A172 (cell line): Measurements from ENCODE around the gene PFKFB2. TPM values are rescaled to one million over a fixed set of nuclear protein-coding genes. Genes with fewer than 3 reads are reported as not detected.

Experiments
- DNase-seq: peaks from one replicate; pipeline ENCODE4 v3.0.0-alpha.2; 2015; ENCODE audit warnings: low spot score
- total RNA-seq: library from RNA; depleted of rRNA; stranded (reverse); fragments of >200 nt; shearing (Covaris generic); gene quantifications from 2 replicates; pipeline ENCODE4 v1.2.3, GENCODE V29; 2014; rRNA removed

Gene PFKFB2
- total RNA-seq, result 15.6 and 17.4 TPM in 2 replicates

DNA sequence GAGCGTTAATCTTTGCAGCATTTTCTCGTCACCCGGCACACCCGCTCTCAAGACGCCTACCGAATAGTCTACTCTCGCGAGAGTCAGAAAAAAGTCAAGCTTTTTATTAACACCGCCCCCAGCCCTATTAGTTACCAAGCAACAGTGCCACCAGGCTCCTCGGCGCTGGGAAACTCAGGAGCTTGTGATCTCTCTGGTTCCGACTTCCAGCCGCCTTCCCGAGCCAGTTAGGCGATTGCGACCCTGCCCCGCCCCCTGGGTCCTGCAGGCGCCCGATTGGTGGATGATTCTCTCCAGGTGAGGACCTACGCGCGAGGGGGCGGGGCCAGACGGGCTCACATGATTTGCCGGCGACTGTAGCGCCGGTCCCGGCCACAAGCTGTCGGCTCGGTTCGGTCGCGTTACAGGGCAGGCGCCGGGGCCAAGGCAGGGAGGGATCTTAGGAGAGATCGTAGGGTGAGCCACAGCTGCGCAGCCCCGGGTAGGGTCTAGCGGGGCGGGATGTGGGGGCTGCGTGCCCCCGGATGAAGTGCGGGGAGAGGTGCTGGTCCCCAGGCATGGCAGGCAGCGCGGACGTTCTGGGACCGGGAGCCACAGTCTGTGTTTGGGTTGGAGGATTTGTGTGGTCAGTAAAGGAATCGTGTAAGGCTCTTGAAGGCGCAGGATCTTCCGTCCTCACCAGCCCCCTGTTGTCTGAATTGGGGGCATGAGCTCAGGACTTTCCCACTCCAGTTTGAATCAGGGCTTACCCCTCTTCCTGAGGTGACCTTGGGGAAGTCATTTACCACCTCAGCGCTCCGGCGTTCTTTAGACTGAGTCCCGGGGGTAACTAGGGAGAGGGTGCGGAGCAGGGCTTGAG, at the start of gene PFKFB2:
TSS of gene PFKFB2 (plus strand) at position 365 of the 859 bp plus-strand sequence. CDS start 1,443 bp downstream, outside the sequence.
- peak; percentile 98 for DNase-seq

DNA sequence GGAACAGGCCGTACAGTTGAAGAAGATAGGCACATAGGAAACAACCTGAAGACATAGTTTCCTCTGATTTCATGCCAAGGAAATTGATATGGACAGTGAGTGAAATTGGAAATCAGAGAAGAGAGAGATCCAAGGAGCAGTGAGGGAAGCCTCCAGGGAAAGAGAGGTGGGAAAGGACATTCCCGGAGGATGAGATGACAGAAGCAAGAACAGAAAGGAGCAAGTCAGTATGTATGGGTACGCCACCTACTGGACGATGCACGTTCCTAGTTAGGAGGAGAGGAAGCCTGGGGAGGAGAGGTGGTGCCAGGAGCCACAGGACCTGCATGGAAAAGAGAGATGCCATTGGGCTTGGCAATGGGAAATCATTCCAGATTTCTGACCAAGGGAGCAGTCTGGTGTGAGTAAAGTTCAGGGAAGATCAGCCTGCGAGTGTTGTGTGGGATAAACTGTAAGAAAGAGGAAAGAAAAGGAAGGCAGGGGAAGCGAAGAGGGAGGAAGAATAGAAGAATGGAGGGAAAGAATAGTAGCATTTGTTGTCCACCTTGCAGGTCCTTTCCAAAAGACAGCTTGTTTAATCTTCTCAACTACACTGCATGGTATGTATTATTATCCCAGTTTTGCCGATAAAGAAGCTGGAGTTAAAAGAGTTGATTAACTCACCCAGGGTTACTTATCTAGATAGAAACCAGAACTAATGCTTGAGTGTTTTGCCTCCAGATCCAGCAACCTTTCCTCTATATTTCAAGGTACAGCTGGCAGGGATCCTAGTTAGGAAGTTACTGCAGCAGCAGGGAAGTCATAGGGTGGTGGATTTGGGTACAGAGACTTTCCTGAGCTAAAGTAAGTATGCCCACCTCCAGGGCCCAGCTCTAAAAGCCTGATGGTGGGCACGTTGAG, 47.9 kb upstream of the PFKFB2 start:
- peak; percentile 89 for DNase-seq

DNA sequence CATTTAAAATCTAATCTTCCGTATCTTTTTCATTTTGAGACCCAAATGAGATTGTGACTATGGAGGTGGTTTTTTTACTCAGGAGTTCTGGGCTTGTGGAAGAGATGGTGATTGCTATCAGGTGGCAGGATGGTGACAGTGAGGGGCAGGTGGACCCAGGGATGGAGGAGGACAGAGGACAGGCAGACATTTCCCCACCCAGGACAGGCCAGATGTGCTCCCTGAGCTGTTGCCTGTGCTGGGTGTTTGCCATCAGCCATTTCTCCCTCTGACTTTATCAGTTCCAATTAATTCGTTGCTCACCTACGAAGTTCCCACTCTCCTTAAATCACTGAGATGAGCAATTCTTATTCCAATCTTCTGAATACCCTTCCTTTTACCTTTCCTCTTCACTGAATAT, 47.0 kb upstream of the PFKFB2 start:
- no peak for DNase-seq

DNA sequence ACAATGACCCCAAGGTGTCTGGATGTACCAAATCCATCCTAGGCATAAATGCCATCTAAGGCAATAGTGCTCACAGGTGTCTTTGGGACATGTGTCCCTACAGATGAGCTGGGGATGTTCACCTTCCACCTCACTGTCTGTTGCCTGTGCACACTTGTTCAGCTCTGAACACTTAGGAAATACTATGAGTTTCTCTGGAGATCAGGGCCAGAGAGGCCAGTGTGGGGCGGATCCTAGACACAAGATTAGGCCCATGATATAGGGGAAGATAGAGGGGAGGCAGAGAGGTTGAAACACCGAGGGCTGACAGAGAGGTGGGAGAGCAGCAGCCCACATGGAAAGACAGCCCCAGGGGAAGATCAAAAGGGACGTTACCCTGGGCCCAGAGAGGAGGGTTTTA, 46.2 kb upstream of the PFKFB2 start:
- DNase-seq, result no peak

DNA sequence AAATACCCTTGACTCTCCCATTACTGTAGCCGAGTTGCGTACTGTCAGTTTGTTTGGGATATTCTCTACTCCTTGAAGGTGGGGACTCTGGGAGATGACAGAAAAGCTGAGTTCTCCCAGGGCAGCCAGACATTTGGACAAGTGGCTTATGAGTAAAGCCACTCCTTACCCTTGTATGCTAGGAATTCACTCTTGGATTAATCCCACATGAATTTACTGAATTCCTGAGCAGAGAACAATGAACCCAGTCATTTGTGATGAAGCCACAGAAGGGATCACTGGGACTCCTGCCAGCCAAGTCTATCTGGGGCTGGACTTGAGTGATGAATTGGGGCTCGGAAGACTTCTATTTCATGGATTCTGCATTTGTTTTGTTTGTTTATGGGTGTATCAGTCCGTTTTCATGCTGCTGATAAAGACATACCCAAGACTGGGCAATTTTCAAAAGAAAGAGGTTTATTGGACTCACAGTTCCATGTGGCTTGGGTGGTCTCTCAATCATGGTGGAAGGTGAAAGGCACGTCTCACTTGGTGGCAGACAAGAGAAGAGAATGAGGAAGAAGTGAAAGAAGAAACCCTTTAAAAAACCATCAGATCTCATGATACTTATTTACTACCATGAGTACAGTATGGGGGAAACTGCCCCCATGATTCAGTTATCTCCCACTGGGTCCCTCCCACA, 45.6 kb upstream of the PFKFB2 start:
- DNase-seq, result peak; percentile 99

DNA sequence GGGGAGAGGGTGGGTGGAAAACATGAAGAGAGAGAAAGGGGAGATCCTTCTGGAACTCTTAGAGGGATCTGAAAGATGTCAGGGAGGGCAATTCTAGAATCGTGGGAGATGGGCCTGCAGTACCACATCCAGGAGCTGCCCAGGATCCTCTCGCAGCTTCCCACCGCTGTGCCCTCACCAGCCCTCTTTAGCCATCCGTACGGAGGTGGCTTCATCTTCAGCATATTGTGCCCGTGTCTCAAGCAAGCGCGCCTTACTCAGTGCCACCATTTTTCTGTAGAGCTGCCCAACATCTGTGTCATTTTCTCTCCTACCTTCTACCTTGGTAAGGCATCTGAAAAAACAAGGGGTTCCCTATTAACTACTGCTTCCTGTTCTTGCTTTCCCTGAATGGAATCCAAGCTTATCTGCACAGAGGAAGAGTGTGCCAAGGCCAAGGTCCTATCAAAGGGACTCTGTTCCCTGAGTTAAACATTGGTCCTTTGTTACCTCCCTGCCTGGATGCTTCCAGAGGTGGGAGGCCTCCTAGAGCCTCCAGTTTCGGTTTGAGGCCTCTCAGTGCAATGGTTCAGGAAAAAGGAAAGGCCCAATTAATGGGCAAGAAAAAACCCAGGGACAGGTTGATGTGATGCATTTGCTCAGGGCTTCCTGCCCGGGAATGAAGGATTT, 43.8 kb upstream of the PFKFB2 start:
- DNase-seq, result no peak

DNA sequence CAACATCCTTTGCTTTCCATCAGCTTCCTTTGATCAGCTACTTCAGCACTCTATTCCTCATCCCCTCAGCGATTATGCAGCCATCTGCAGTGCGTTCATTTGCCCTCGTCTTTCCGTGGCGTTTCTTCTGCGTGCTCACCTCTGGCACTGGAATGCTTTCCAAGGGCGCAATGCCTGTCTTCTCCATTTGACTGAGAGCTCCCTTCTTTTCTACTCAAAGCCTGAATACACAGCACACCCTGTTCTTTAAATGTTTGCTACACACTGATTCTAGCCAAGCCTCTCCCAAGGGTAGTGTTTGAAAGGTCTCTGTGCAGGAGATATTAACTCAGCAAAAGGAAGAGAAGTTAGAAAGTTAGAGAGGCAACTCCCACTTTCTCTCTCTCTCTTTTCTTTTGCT, 43.1 kb upstream of the PFKFB2 start:
- DNase-seq, result no peak

DNA sequence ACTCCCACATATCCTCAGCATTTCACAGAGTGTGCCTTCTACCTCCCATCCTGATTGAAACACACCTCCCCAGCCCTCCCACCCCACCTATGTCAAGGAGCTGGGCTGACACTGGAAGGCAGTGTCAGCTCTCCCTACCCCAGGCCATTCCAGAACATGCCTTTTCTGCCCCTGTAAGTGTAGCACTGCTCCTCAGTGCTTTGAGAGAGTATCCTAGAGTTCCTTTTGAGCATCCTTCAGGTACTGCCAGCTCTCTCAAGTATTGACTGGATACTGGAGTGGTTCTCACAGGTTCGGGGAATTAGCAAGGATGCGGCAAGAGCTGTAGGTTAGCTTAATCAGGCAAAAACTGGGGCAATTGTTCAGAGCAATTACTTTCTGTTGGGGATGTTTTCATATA, 42.3 kb upstream of the PFKFB2 start:
- DNase-seq, result no peak

DNA sequence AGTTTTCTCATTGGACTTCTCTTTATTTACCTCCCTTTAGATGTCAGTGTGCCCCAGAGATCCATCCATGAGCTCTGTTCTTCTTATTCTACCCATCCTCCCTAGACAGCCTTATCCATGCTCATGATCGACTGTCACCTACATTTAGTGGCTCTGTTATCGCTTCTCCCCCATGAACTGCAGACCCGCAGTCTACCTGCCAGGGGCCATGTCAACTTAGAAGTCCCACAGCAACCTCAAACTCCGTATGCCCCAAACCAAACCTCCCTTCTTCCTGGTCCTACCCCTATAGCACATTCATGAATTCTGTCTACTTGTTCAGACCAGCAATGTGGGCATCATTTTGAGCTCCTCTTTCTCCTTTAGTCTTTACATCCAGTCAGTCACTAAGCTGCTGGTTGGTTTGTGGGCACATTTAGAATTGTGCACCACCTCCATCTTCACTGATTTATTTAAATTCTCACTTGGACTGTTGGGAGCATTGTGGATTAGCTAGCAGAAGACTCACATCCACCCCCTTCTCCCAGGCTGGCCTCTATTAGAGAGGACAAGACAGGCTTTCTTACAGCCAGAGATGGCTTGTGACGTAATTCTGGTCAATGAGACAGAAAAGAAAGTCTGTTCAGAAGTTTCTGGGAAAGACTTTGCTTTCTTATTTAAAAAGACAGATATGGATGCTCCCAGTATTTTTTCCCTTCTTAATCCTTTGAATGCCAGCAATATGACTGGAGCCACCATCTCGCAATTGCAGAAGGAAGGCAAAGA, 39.6 kb upstream of the PFKFB2 start:
- no peak for DNase-seq

DNA sequence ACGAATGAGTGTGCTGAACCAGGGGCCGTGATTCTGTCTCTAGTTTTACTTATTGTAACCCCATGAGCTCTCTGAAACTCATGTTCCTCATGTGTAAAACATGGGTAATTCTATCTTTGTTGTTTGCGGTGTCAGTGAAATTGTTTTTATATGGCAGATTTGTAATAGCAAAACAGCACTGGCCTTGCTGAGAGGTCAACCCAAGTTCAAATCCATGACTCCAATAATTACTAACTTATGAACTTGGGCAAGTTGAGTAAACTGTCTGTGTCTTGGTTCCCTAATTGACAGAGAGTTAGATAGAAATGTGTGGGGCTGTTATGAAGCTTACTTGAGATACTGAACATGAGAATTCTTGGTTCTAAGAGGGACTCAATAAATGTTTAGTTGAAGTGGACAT, 38.3 kb upstream of the PFKFB2 start:
- no peak for DNase-seq

DNA sequence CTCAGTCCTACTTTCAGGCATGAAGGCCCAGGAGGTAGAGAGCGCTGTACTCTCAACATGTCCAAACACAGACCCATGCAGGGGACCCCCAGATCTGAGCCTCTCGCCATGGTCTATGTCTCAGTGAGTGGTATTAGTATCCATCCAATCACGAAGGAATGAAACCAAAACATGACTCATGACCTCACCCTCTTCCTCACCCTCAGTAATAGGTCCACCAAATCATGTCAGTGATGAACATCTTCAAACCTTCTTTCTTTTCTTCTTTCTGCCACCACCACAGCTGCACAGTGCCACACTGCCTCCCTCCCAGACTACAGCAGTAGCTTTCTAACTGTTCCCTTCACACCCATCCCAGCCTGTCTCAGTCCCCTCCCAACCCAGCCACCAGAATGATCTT, 37.3 kb upstream of the PFKFB2 start:
- no peak for DNase-seq

DNA sequence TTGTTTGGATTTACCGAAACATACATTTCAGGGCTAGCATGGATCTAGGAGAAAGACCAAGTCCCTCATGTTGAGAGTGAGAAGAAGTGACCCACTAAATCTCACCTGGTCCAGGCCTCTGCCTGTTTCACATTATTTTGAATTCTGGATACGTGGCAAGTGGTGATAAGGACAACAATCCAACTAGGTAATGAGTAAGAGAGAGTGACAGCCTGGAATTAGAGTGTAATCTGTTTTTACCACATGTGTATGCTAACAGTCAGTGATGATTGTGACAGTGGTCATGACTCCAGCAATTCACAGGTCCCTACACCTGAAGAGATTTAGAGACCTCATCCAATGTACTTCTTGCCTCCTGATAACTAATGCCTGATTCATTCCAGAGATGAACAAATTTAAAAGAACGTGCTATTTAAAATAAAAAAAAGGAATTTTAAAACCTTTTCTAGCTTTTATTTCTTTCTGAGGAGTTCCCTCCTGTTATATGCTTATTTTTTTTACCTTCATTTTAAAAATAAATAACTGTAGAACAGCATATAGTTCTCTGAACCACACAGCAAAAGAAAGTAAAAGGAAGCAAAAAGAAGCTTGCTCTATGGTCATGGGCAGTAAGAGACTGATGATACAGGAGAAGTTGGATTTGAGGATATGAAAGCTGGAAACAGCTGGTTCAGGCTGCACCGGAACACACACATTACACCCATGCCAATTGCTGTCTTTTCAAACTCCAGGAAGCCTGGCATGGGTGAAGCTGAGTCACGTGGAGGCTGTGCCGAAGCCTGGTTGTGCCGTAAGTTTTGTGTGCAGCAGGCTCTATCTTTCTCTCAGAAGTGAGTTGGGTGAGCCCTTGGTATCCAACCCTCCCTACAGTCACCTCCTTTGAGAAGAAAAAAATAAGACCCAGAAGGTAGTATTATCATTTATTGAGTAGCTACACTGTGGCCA, 35.2 kb upstream of the PFKFB2 start:
- DNase-seq, result no peak

DNA sequence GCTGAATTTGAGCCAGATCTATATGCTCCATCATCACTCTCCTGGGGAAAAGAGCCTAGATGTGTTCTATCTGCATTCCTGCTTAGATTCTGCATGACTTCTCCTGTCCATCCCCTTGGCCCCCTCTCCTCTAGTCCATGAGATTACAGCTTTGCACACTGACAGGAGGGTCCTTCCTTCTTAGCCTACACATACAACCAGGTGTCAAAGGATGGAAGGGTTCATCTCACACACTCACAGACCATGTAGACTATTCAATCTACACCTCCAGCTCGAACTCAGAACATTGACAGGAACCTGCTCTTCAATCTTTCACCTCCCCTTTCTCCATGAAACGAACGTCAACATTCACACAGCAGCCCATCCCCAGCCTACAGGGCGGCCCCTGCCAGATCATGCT, 34.4 kb upstream of the PFKFB2 start:
- DNase-seq, result no peak

DNA sequence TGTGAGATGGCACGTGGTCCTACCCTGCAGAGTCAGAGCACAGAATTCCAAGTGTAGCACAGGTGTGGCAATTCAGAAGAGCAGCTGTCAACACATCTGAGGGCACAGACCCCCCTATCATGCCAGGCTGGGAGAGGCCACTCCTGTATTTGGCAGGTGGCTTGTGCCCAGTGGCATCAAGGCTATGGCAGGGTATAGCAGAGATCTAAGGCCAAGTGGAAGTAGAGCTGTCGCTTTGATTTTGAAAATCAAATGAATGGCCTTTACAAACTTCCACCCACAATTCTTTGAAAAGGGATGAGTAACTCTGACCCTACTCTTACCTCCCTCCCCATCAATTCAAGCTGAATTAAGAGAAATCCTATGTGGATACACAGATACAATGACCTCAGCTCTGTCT, 33.9 kb upstream of the PFKFB2 start:
- no peak for DNase-seq

DNA sequence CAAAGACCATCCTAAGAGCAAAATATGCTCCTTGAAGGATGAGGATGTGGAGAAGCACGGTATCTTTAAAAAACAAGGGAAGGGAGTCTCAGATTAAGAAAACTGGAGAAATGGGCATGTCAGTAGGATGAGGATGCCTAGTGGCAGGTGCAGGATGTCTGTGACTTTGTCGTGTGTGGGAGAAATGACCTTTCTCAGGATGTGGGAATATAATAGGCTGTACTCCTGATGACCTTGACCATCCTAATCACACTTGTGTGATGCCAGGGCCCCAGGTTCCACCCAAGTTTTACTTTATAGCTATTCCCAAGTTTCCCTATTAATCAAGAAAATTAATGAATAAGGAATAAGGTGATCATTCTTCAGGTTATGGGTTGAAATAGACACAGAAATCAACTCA, 33.4 kb upstream of the PFKFB2 start:
- DNase-seq, result no peak

DNA sequence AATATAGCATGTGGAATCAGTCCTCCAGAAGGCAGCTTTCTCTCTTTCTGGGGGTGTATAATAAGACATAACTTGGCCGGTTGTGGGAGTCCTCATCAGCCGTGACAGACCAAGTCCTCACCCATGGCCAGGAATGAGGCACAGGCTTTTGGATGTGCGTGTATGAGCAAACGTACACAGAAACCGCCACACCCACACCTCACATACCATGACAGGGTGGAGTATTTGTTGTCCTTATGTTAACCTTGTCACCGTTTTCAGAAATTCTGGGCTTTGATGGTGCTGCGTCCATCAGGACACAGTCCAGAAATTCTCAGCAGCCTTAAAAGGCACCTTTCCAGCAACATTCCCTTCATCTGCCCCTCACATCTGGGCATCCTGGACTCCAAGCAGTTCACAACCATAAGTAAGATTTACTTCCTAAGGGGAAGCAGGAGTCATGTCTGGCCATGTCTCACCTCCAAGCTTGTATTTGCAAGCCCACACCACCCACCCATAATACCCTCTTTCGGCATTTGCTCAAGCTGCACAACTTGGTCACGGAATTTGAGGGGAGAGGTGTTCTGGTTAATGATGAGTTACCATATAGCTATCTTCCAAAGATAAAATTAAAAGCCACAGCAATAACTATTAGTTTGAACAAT, 32.9 kb upstream of the PFKFB2 start:
- no peak for DNase-seq

DNA sequence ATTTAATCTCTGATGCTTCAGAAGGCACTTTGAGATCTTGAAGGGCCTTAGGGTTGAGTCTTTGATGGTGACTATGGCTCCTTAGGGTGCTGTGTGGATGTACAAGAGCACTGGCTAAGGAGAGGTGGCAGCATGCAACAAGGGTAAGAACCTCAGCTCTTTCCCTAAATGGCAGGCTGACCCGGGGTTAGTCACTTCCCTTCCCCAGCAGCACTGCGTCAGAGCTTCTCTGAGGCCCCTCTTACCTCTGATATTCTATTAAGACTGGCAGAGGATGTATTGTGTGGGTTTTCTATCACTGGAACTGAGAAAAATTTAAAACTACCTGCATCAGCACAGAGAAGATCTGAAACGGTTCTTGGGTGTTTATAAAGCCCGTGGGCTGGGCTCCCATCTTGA, 32.4 kb upstream of the PFKFB2 start:
- no peak for DNase-seq

DNA sequence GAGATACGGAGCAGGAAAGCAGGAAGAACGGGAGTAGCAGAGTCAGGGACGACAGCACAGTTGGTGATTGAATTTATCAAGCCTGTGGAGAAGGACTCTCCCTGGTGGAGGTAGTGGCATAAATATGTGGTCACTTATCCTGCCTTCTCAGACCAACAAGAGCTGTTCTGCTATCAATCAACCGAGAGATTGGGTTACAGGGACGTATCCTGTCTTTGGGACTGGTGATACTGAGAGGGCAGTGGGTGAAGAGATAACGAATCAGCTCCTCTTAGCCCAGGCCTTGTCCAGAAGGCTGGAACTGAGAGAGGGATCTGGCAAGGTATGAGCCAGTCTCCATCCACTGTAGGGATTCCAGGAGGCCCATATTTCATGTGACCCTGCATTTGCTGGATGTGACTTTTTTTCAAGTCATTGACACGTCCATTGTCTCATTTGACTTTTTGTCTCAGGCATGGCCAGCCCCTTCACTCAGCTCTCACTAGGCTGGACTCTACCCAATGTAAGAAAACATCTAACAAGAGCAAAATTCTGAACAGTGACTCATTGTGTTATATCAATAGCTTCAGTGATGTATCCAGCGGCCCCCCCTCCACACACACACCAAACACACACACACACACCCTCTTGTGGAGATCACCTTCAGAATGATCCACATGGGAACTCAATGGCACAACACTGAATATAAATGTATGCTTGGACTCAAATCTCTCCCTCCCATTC, 31.8 kb upstream of the PFKFB2 start:
- no peak for DNase-seq
